ENCODE data around the gene TIMM13. TPM values are rescaled to one million over a fixed set of nuclear protein-coding genes. Genes with fewer than 3 reads are reported as not detected.
A peak's percentile ranks its signal among the peaks of the same experiment; 100 is the strongest.

Gene TIMM13
- total and polyA plus RNA-seq, 2 donors (not counting 3 experiments of a cell fraction or from before 2014, with no cell fraction given): 154 to 160 TPM

DNA sequence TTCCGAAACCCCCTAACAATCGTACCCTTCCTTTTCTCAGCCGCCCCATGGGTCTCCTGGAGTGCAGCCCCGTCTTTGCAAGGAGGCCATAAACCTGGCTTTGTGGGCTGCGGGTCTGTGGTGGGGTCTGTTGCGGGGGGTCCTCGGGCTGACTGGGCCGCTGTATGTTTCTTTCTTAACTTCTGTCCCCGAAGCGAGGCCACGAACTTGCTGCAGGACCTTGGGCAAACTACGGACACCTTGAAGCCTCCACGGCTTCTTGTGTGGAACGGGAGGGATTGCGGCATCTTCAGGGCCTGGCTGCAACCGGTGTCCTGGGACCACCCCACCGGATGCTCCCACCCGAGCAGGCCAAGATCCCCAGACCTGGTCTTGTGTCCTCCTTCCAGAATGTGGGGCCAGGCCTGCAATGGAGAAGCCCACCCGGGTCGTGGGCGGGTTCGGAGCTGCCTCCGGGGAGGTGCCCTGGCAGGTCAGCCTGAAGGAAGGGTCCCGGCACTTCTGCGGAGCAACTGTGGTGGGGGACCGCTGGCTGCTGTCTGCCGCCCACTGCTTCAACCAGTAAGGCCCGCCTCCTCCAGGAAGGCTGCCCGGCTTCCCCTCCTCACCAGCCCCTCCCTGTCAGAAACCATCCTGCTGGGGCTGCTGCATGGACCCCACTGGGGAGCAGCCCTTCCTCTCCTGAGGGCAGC, 12.0 kb downstream of the TIMM13 start:
- BruUV-seq (replicated peaks): no TSS peak
- H3K9ac ChIP-seq (replicated peaks; ENCODE audit: extremely low read depth, insufficient read depth, low read length): no peak overlapping the region
- DNase-seq (ENCODE audit: low read depth, low spot score) (no peak), FAIRE-seq (no peak)
- H3K9me1 ChIP-seq (replicated peaks; ENCODE audit: control insufficient read depth, extremely low read depth, insufficient read depth, low read length): no peaks in the 10 kb centered on the region
- H3K4me3 ChIP-seq (replicated peaks in 1 of 3; ENCODE audit: insufficient read depth in 1 of 3, low read depth in 1 of 3, low read length in 3 of 3): no peak overlapping the region
- no peak overlapping the region for H2AFZ ChIP-seq (ENCODE audit: low read depth, low read length)
- no peaks in the 10 kb centered on the region for H4K20me1 ChIP-seq (replicated peaks; ENCODE audit: control insufficient read depth, extremely low read depth, insufficient read depth, low read length)
- peaks cover 0 to 1% of the 10 kb centered on the region in 2 experiments for H3K36me3 ChIP-seq (ENCODE audit: control insufficient read depth in 2 of 2, extremely low read depth in 1 of 2, insufficient read depth in 2 of 2, low read length in 2 of 2)
- intact Hi-C loops (cut with micrococcal nuclease): no loop called here
- POLR2A ChIA-PET: no interaction called here
- no peak overlapping the region for H3K4me2 ChIP-seq (ENCODE audit: insufficient read depth, low read length)
- no peaks in the 10 kb centered on the region for H3K27me3 ChIP-seq (ENCODE audit: control insufficient read depth in 2 of 2, insufficient read depth in 2 of 2, low read length in 2 of 2)
- no peaks in the 10 kb centered on the region for H3K79me2 ChIP-seq (ENCODE audit: control insufficient read depth, insufficient read depth, low read length)
- CTCF ChIA-PET: no interaction called here
- no peak overlapping the region for H3K27ac ChIP-seq (ENCODE audit: insufficient read depth, low read depth, low read length)
- dilution Hi-C loops (cut with MboI; ENCODE audit: extremely low pct_ligation_motif_present, low sequenced_read_pairs): no loop called here
- no peaks in the 10 kb centered on the region for H3K9me3 ChIP-seq (replicated peaks; ENCODE audit: control insufficient read depth, insufficient read depth, low read length)
- H3K4me1 ChIP-seq (ENCODE audit: control insufficient read depth, extremely low read depth, insufficient read depth, low read length): peaks cover 2% of the 10 kb centered on the region
- TF ChIP-seq POLR2A (IDR thresholded peaks at IDR 0.05; ENCODE audit: low read depth, low read length): peak; percentile 5
- TF ChIP-seq MYC (IDR thresholded peaks at IDR 0.05; ENCODE audit: low read depth, low read length): no peak
- no peak for TF ChIP-seq JUN (IDR thresholded peaks at IDR 0.05; ENCODE audit: borderline replicate concordance, insufficient read depth, insufficient read length, low read depth)

DNA sequence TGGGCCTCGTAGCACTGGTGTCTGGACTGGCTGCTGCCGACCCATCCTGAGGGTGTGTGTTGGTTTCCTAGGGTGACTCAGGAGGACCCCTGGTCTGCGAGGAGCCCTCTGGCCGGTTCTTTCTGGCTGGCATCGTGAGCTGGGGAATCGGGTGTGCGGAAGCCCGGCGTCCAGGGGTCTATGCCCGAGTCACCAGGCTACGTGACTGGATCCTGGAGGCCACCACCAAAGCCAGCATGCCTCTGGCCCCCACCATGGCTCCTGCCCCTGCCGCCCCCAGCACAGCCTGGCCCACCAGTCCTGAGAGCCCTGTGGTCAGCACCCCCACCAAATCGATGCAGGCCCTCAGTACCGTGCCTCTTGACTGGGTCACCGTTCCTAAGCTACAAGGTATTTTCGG, 13.8 kb downstream of the TIMM13 start:
- FAIRE-seq (no peak), DNase-seq (ENCODE audit: low read depth, low spot score) (no peak)
- intact Hi-C loops (cut with micrococcal nuclease): no loop called here
- Histone ChIP-seq H3K9ac (replicated peaks; ENCODE audit: extremely low read depth, insufficient read depth, low read length) (no peak overlapping the region), H3K79me2 (ENCODE audit: control insufficient read depth, insufficient read depth, low read length) (no peaks in the 10 kb centered on the region), H3K4me3 (replicated peaks in 1 of 3; ENCODE audit: insufficient read depth in 1 of 3, low read depth in 1 of 3, low read length in 3 of 3) (no peak overlapping the region), H3K27ac (ENCODE audit: insufficient read depth, low read depth, low read length) (no peak overlapping the region), H3K9me1 (replicated peaks; ENCODE audit: control insufficient read depth, extremely low read depth, insufficient read depth, low read length) (no peaks in the 10 kb centered on the region), H3K36me3 (ENCODE audit: control insufficient read depth in 2 of 2, extremely low read depth in 1 of 2, insufficient read depth in 2 of 2, low read length in 2 of 2) (peaks cover 0 to 1% of the 10 kb centered on the region in 2 experiments), H3K4me1 (ENCODE audit: control insufficient read depth, extremely low read depth, insufficient read depth, low read length) (peaks cover 2% of the 10 kb centered on the region), H3K27me3 (ENCODE audit: control insufficient read depth in 2 of 2, insufficient read depth in 2 of 2, low read length in 2 of 2) (no peaks in the 10 kb centered on the region), H2AFZ (ENCODE audit: low read depth, low read length) (no peak overlapping the region), H4K20me1 (replicated peaks; ENCODE audit: control insufficient read depth, extremely low read depth, insufficient read depth, low read length) (no peaks in the 10 kb centered on the region), H3K9me3 (replicated peaks; ENCODE audit: control insufficient read depth, insufficient read depth, low read length) (no peaks in the 10 kb centered on the region), H3K4me2 (ENCODE audit: insufficient read depth, low read length) (no peak overlapping the region)
- no TSS peak for BruUV-seq (replicated peaks)
- TF ChIP-seq FOS (IDR thresholded peaks at IDR 0.05; ENCODE audit: borderline replicate concordance, insufficient read depth, low read length) (no peak), JUN (IDR thresholded peaks at IDR 0.05; ENCODE audit: borderline replicate concordance, insufficient read depth, insufficient read length, low read depth) (no peak)
- dilution Hi-C loops (cut with MboI; ENCODE audit: extremely low pct_ligation_motif_present, low sequenced_read_pairs): no loop called here
- POLR2A ChIA-PET: interaction anchor here (0.6 kb wide), 1 partner anchor 260 kb away, joined by 5 read pairs; no protein-coding TSS in a partner anchor
- CTCF ChIA-PET: interaction anchor here (0.8 kb wide), 1 partner anchor 21 kb away, joined by 3 read pairs; no protein-coding TSS in a partner anchor

All from endothelial cell of umbilical vein (primary cell).